ENCODE results near the gene OR11H7.
"Not testable (repeated sequence)": the region's sequence is repeated elsewhere in the genome, so short reads cannot be mapped to it uniquely, and the experiment has no call there.

OR11H7 gene

GRCh38 chr14:20228681-20229080 is at the start of gene OR11H7:
Gene OR11H7 (plus strand): TSS chr14:20228981.
- DNase-seq (ENCODE audit: low read depth in 2 of 2), result no peak

GRCh38 chr14:20179218-20179617 is 49.6 kb upstream of the OR11H7 start:
- no peak for DNase-seq (ENCODE audit: low read depth in 2 of 2)

DNA sequence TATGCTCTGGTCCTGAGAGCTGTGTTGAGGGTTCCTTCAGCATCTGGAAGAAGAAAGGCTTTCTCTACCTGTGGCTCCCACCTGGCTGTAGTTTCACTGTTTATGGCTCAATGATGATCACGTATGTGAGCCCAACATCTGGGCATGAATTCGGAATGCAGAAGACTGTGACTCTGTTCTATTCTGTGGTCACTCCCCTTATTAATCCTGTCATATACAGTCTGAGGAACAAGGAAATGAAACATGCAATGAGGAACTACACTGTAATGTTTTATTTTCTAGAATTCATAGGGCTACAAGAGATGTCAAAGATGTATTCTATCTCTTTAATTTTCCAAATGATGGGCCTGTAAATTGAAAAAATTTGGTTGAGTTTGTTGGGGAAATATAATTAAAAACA is 48.9 kb upstream of the OR11H7 start:
- DNase-seq (ENCODE audit: low read depth in 2 of 2), result no peak

- no peak for DNase-seq (ENCODE audit: low read depth in 2 of 2)
Measured at GRCh38 chr14:20180486-20180885, 48.3 kb upstream of the OR11H7 start.

- no peak for DNase-seq (ENCODE audit: low read depth in 2 of 2)
Measured at GRCh38 chr14:20184181-20184580, 44.6 kb upstream of the OR11H7 start.

DNA sequence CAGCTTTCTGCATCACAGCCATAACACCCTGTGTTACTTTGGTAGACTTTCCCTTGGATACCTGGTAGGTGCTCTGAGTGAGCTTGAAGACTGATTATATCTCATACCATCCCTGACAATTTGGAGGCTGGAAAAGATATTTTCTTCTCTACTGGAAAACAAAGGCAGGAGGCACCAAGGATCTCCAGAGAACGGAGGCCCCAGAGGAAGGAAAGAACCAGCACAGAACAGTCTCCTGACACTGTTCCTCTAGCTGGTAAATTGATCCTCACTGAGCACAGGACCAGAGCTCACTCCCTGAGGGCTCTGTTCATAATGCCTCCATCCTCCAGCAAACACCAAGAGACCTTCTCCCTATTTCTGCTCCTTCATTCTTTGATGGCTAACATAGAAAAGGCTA is 38.2 kb upstream of the OR11H7 start, which contains the start of gene OR11G2:
Gene OR11G2 (plus strand): TSS at position 301 of the 400 bp plus-strand sequence. CDS start 6,542 bp downstream, outside the sequence.
- no peak for DNase-seq (ENCODE audit: low read depth in 2 of 2)

GRCh38 chr14:20191396-20191795 is 37.4 kb upstream of the OR11H7 start:
- DNase-seq (ENCODE audit: low read depth in 2 of 2), result no peak

- DNase-seq (ENCODE audit: low read depth in 2 of 2), result no peak
Measured at GRCh38 chr14:20194101-20194500, 34.7 kb upstream of the OR11H7 start.

GRCh38 chr14:20195170-20195569 is 33.6 kb upstream of the OR11H7 start:
- DNase-seq (ENCODE audit: low read depth in 2 of 2), result not testable (repeated sequence)

- no peak for DNase-seq (ENCODE audit: low read depth in 2 of 2)
Measured at GRCh38 chr14:20195911-20196310, 32.9 kb upstream of the OR11H7 start.

- DNase-seq (ENCODE audit: low read depth in 2 of 2), result no peak
Measured at GRCh38 chr14:20197459-20197858, 31.3 kb upstream of the OR11H7 start.

DNA sequence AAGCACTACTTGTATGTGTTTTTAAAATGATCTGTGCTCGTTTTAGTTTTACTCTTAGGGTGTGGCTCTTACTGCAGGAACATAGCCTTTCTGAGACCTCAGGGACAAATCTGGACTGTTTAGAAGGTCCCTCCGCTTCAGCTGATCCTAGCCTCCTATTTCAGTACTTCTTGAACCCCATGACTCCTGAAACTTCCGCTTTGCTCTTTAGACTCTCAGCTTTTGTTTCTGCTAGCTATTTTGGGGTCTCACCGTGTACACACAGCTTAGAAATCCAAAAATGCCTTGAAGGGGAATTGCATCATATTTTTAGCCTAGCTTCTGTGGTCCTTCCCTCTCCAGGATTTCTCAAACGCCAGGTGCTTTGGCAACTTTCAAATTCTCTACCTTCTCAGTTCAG is 29.8 kb upstream of the OR11H7 start:
- DNase-seq (ENCODE audit: low read depth in 2 of 2), result no peak

DNA sequence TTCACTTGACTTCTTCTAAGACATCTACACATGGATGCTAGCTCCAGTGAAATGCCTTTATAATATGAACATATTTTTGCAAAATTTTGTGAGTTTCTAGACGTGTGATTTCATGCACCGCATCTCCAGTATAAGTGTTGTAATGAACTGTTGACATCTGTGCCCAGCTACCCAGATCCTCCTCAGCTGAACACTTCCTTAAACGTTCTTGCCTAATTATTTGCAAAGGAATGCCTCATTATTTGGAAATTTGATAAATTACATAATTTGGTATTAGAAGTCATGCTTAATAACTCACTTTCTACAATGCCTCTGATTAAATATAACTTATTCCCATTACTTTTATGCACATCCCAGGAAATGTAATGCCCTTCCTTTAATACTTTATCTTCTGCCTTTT is 24.1 kb upstream of the OR11H7 start:
- DNase-seq (ENCODE audit: low read depth in 2 of 2), result no peak

DNA sequence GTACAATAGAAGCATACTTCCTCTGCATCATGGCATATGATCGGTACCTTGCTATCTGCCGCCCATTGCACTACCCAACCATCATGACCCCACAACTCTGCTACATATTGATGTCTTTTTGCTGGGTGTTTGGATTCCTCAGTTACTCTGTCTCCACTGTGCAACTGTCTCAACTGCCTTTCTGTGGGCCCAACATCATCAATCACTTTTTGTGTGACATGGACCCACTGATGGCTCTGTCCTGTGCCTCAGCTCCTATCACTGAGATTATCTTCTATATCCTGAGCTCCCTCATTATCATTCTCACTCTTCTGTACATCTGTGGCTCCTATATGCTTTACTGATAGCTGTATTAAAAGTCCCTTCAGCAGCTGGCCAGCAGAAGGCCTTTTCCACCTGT is 19.2 kb upstream of the OR11H7 start:
- DNase-seq (ENCODE audit: low read depth in 2 of 2), result no peak

DNA sequence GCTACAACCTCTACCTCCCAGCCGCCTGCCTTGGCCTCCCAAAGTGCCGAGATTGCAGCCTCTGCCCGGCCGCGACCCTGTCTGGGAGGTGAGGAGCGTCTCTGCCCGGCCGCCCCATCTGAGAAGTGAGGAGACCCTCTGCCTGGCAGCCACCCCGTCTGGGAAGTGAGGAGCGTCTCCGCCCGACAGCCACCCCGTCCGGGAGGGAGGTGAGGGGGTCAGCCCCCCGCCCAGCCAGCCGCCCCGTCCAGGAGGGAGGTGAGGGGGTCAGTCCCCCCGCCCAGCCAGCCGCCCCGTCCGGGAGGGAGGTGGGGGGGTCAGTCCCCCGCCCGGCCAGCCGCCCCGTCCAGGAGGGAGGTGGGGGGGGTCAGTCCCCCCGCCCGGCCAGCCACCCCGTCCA is 16.4 kb upstream of the OR11H7 start:
- DNase-seq (ENCODE audit: low read depth in 2 of 2), result not testable (repeated sequence)

- DNase-seq (ENCODE audit: low read depth in 2 of 2), result no peak
Measured at GRCh38 chr14:20215196-20215595, 13.6 kb upstream of the OR11H7 start.

GRCh38 chr14:20219033-20219432 is 9.7 kb upstream of the OR11H7 start:
- DNase-seq (ENCODE audit: low read depth in 2 of 2), result no peak

DNA sequence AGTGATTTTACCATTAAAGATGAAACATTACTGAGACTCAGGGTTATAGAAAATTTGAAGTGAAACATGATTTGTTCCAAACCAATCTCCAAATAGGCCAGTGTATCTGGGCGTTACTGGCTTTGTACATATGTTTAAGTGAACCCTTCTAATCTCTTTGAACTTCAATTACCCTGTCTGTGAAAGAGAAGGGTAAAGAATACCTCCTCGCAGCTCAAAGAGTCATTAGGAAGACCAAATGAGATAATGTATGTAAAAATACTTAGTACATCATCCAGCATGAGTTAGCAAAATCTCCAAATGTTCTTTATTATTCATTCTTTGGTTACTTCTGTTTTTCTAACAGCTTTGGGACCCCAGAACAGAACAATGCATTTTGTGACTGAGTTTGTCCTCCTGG is 5.4 kb upstream of the OR11H7 start, which contains the start of gene OR11H6:
Gene OR11H6 (plus strand): TSS at position 301 of the 400 bp plus-strand sequence. CDS start 0 bp downstream, at position 301.
- DNase-seq (ENCODE audit: low read depth in 2 of 2), result no peak

GRCh38 chr14:20235415-20235814 is 6.6 kb downstream of the OR11H7 start:
- not testable (repeated sequence) for DNase-seq (ENCODE audit: low read depth in 2 of 2)

DNA sequence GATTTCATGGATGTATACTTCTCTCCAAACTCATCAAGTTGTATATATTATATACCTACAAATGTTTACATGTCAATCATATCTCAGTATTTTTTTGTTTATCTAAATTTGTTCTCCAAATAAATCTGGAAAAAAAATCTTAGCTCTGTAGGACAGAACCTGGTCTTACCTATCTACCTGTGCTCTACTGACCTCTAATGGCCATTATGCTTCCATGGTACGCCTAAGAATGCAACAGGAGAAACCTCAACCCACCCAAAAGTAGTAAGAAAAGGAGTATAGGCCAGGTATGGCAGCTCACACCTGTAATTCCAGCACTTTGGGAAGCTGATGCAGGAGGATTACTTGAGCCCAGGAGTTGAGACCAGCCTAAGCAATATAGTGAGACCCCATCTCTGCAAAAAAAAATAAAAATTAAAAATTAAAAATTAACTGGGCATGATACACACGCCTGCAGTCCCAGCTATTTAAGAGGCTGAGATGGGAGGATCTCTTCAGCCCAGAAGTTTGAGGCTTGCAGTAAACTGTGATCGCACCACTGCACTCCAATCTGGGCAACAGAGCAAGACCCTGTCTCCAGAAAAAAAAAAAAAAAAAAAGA is 19.0 kb downstream of the OR11H7 start:
- no peak for DNase-seq (ENCODE audit: low read depth in 2 of 2)

DNA sequence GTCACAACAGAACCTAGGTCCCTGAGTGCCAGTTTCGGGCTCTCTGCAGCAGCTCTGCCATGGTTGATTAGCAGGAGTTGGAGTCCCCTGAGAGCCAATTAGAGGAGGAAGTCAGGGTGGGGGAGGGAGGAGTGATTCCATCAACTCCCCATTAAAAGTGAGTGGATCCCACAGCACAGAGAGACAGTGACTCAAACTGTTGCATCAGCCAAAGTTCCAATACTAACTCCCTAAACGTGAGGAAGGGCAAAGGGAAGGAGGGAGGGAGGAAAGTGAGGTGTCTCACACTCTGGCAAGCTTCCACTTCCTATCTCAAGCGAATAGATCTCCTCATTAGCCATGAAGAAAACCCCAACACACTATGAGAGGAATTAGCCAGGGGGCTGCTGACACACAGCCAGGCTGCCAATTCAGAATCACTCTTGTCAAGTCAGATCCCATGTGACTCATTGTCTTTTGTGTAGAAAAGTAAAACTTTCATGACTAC is 33.9 kb downstream of the OR11H7 start:
- no peak for DNase-seq (ENCODE audit: low read depth in 2 of 2)

GRCh38 chr14:20264361-20264760 is 35.6 kb downstream of the OR11H7 start:
- DNase-seq (ENCODE audit: low read depth in 2 of 2), result not testable (repeated sequence)

GRCh38 chr14:20274062-20274461 is 45.3 kb downstream of the OR11H7 start:
- no peak for DNase-seq (ENCODE audit: low read depth in 2 of 2)

DNA sequence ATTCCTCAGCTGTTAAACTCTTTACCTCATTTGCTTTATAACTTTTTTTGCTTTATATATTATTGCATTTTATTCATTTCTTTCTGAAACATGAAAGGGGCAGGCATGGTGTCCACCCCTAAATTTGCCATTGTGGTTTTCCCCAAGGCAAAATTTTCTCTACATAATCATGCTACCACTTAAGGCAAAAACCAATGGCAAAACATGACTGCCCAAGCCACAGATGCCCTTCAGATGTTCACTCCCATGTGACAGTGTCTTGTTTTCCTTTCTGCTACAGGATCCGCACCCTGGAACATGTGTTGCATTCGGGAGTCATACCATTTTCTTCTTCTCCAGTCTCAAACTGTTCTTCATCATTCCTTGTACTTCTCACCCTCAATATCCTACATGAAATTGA is 48.6 kb downstream of the OR11H7 start:
- no peak for DNase-seq (ENCODE audit: low read depth in 2 of 2)

All from stimulated activated CD8-positive, alpha-beta memory T cell treated with anti-CD3 and anti-CD28 coated beads, Interleukin-2, amount 100 ng/mL, for 1 hour (primary cell).